NCI-H2227 treated with DMSO at 0.1 percent for 48 hours (cell line): ENCODE measurements around the gene ASCL5.
A peak's percentile ranks its signal among the peaks of the same experiment; 100 is the strongest.

Experiments used
- DNase-seq: peaks from one replicate; lab custom pipeline; 2025; lab: John Stamatoyannopoulos, UW

The ASCL5 gene

GRCh38 chr1:201111156-201111555, 15.8 kb downstream of the ASCL5 start:
- no peak for DNase-seq

- no peak for DNase-seq
These were observed 16.4 kb downstream of the ASCL5 start for GRCh38 chr1:201110616-201111015.

GRCh38 chr1:201110138-201110537, 16.8 kb downstream of the ASCL5 start:
- no peak for DNase-seq

- DNase-seq = no peak
These were observed 17.3 kb downstream of the ASCL5 start for GRCh38 chr1:201109651-201110050.

GRCh38 chr1:201108614-201109013, 18.4 kb downstream of the ASCL5 start:
- DNase-seq = peak; percentile 58

GRCh38 chr1:201105688-201106087, 21.3 kb downstream of the ASCL5 start:
- DNase-seq = no peak

GRCh38 chr1:201104141-201104540, 22.8 kb downstream of the ASCL5 start:
- DNase-seq = no peak

- no peak for DNase-seq
These were observed 23.3 kb downstream of the ASCL5 start for GRCh38 chr1:201103666-201104065.

- no peak for DNase-seq
These were observed 26.6 kb downstream of the ASCL5 start for GRCh38 chr1:201100169-201100930.

- no peak for DNase-seq
These were observed 27.8 kb downstream of the ASCL5 start for GRCh38 chr1:201098992-201099677.

GRCh38 chr1:201096977-201097856, 29.8 kb downstream of the ASCL5 start:
- DNase-seq = no peak

GRCh38 chr1:201096041-201096461, 30.9 kb downstream of the ASCL5 start:
- DNase-seq = no peak

GRCh38 chr1:201095581-201095980, 31.4 kb downstream of the ASCL5 start:
- no peak for DNase-seq

GRCh38 chr1:201094832-201095231, 32.2 kb downstream of the ASCL5 start:
- no peak for DNase-seq

GRCh38 chr1:201093962-201094361, 33.0 kb downstream of the ASCL5 start:
- DNase-seq = no peak

- no peak for DNase-seq
These were observed 33.4 kb downstream of the ASCL5 start for GRCh38 chr1:201093561-201093960.

- no peak for DNase-seq
These were observed 34.2 kb downstream of the ASCL5 start for GRCh38 chr1:201092738-201093137.

GRCh38 chr1:201091256-201091655, 35.7 kb downstream of the ASCL5 start:
- DNase-seq = no peak

GRCh38 chr1:201090541-201090940, 36.4 kb downstream of the ASCL5 start:
- no peak for DNase-seq

- DNase-seq = no peak
These were observed 37.4 kb downstream of the ASCL5 start for GRCh38 chr1:201089596-201089995.

GRCh38 chr1:201088901-201089525, 38.0 kb downstream of the ASCL5 start:
- no peak for DNase-seq

GRCh38 chr1:201088395-201088794, 38.6 kb downstream of the ASCL5 start:
- DNase-seq = no peak
